Keratinocyte (primary cell): ENCODE data around the gene OR2W3. TPM values are rescaled to one million over a fixed set of nuclear protein-coding genes. Genes with fewer than 3 reads are reported as not detected.

Experiments
- DNase-seq: peaks from one replicate; pipeline ENCODE4 v3.0.0-alpha.2; 2011; ENCODE audit warnings: low read depth, missing footprints, low spot score
- FAIRE-seq: peaks from 2 replicates; lab custom pipeline; 2011; peaks lifted over from hg19 to GRCh38; lab: Jason Lieb, UNC
- H2AFZ ChIP-seq: 2 replicates; pipeline ENCODE4 v1.6.0; 2012; ENCODE audit warnings: low read length, control low read depth, inconsistent platforms; ENCODE audit not compliant: control insufficient read depth
- H3K27ac ChIP-seq: 2 replicates; pipeline ENCODE4 v1.5.1; 2011; ENCODE audit warnings: low read length; ENCODE audit not compliant: control insufficient read depth, insufficient read depth
- H3K27me3 ChIP-seq: 3 replicates; pipeline ENCODE4 v1.6.0; 2011; ENCODE audit warnings: low read length; ENCODE audit not compliant: control insufficient read depth, insufficient read depth; ENCODE audit errors: extremely low read depth
- H3K36me3 ChIP-seq, 2 experiments: 2 replicates in 1 of 2; 3 replicates in 1 of 2; pipeline ENCODE4 v1.5.1; 2011; ENCODE audit warnings: low read length in 2 of 2, mild to moderate bottlenecking in 1 of 2; ENCODE audit not compliant: control insufficient read depth in 2 of 2, insufficient read depth in 2 of 2; ENCODE audit errors: extremely low read depth in 1 of 2
- H3K4me1 ChIP-seq: 3 replicates; pipeline ENCODE4 v1.5.1; 2011; ENCODE audit warnings: low read length; ENCODE audit not compliant: control insufficient read depth, insufficient read depth; ENCODE audit errors: extremely low read depth
- H3K4me2 ChIP-seq: 3 replicates; pipeline ENCODE4 v1.6.0; 2011; ENCODE audit warnings: low read depth, low read length; ENCODE audit not compliant: control insufficient read depth, insufficient read depth; ENCODE audit errors: extremely low read depth
- H3K4me3 ChIP-seq, 3 experiments: fragments of 200-600 bp in 1 of 3; sonication (generic) in 1 of 3; 2 replicates in 2 of 3; 3 replicates in 1 of 3; pipeline ENCODE4 v1.5.1; 2011 to 2016; ENCODE audit warnings: low read length in 3 of 3, mild to moderate bottlenecking in 3 of 3, control low read depth in 2 of 3, inconsistent platforms in 1 of 3, low read depth in 1 of 3, mixed read lengths in 1 of 3, mixed run types in 1 of 3, moderate library complexity in 1 of 3; ENCODE audit not compliant: control insufficient read depth in 2 of 3, insufficient read depth in 2 of 3; ENCODE audit errors: extremely low read depth in 1 of 3
- H3K79me2 ChIP-seq: 2 replicates; pipeline ENCODE4 v1.6.0; 2012; ENCODE audit warnings: low read length; ENCODE audit not compliant: control insufficient read depth, insufficient read depth
- H3K9ac ChIP-seq: 3 replicates; pipeline ENCODE4 v1.6.0; 2011; ENCODE audit warnings: low read length; ENCODE audit not compliant: control insufficient read depth, insufficient read depth; ENCODE audit errors: extremely low read depth
- H3K9me1 ChIP-seq: 3 replicates; pipeline ENCODE4 v1.6.0; 2011; ENCODE audit warnings: low read length; ENCODE audit not compliant: control insufficient read depth, insufficient read depth; ENCODE audit errors: extremely low read depth
- H3K9me3 ChIP-seq: 2 replicates; pipeline ENCODE4 v1.5.1; 2012; ENCODE audit warnings: low read depth, low read length; ENCODE audit not compliant: control insufficient read depth
- H4K20me1 ChIP-seq: 3 replicates; pipeline ENCODE4 v1.6.0; 2011; ENCODE audit warnings: low read length; ENCODE audit not compliant: control insufficient read depth, insufficient read depth; ENCODE audit errors: extremely low read depth
- EZH2 ChIP-seq: IDR thresholded peaks from one replicate; pipeline ENCODE4 v1.6.1; 2012; ENCODE audit warnings: inconsistent platforms, mild to moderate bottlenecking, low read length, moderate library complexity
- dilution Hi-C: fragments of 300-500 bp; cut with MboI; formaldehyde crosslinking; loops from one replicate; pipeline ENCODE4 v1.7.0; 2020; ENCODE audit warnings: low sequenced_read_pairs; ENCODE audit not compliant: extremely low pct_ligation_motif_present
- polyA plus RNA-seq, 5 experiments: library from polyadenylated mRNA; depleted of rRNA in 3 of 5; stranded (reverse) in 3 of 5; stranded (forward) in 1 of 5; unstranded in 1 of 5; fragments of >200 nt; gene quantifications; 1 replicate in 1 of 5; 2 replicates in 3 of 5; 3 replicates in 1 of 5; pipeline versions ENCODE4 v1.2.1 to v1.2.3, GENCODE V29; 2011 to 2012; ENCODE audit warnings: missing spikeins in 2 of 5, low read depth in 1 of 5, low replicate concordance in 1 of 5
- TF ChIP-seq, protein P1 (sequence below), 3 experiments: IDR thresholded peaks in 1 of 3; conservative IDR thresholded peaks in 1 of 3; optimal IDR thresholded peaks in 1 of 3; 2 replicates in 2 of 3; 3 replicates in 1 of 3; pipeline versions ENCODE3 to v1.5.1; 2011; ENCODE audit warnings: low read length in 3 of 3, mild to moderate bottlenecking in 3 of 3, moderate library complexity in 2 of 3, control low read depth in 1 of 3, inconsistent platforms in 1 of 3; ENCODE audit not compliant: insufficient read depth in 2 of 3; ENCODE audit errors: extremely low read depth in 1 of 3

OR2W3 gene
- polyA plus RNA-seq, 1 donor (not counting 4 experiments of a cell fraction or from before 2014, with no cell fraction given): 0.08 TPM

- FAIRE-seq (no peak), DNase-seq (no peak)
- Histone ChIP-seq H4K20me1 (no peaks in the 10 kb centered on the region), H3K9me3 (no peaks in the 10 kb centered on the region), H3K27me3 (no peaks in the 10 kb centered on the region), H2AFZ (no peak overlapping the region), H3K79me2 (no peaks in the 10 kb centered on the region), H3K4me3 (no peak overlapping the region), H3K9me1 (no peaks in the 10 kb centered on the region), H3K4me2 (no peak overlapping the region), H3K4me1 (no peaks in the 10 kb centered on the region), H3K27ac (no peak overlapping the region), H3K9ac (no peak overlapping the region), H3K36me3 (no peaks in the 10 kb centered on the region)
- TF ChIP-seq, protein P1, sequence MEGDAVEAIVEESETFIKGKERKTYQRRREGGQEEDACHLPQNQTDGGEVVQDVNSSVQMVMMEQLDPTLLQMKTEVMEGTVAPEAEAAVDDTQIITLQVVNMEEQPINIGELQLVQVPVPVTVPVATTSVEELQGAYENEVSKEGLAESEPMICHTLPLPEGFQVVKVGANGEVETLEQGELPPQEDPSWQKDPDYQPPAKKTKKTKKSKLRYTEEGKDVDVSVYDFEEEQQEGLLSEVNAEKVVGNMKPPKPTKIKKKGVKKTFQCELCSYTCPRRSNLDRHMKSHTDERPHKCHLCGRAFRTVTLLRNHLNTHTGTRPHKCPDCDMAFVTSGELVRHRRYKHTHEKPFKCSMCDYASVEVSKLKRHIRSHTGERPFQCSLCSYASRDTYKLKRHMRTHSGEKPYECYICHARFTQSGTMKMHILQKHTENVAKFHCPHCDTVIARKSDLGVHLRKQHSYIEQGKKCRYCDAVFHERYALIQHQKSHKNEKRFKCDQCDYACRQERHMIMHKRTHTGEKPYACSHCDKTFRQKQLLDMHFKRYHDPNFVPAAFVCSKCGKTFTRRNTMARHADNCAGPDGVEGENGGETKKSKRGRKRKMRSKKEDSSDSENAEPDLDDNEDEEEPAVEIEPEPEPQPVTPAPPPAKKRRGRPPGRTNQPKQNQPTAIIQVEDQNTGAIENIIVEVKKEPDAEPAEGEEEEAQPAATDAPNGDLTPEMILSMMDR (optimal IDR thresholded peaks at IDR 0.05 in 1 of 3, IDR thresholded peaks at IDR 0.05 in 1 of 3, conservative IDR thresholded peaks at IDR 0.05 in 1 of 3; ENCODE audit: extremely low read depth in 1 of 3, insufficient read depth in 2 of 3, low read length in 3 of 3): no peak
- TF ChIP-seq EZH2: no peak
- dilution Hi-C loops: no loop called here
Measured at GRCh38 chr1:247865416-247865815, 30.0 kb upstream of the OR2W3 start.

- Histone ChIP-seq H2AFZ (no peak overlapping the region), H3K9ac (no peak overlapping the region), H3K9me1 (no peaks in the 10 kb centered on the region), H3K36me3 (no peaks in the 10 kb centered on the region), H3K27me3 (no peaks in the 10 kb centered on the region), H3K79me2 (no peaks in the 10 kb centered on the region), H3K9me3 (no peaks in the 10 kb centered on the region), H3K4me2 (no peak overlapping the region), H3K4me1 (no peaks in the 10 kb centered on the region), H3K4me3 (no peak overlapping the region), H4K20me1 (no peaks in the 10 kb centered on the region), H3K27ac (no peak overlapping the region)
- dilution Hi-C loops: no loop called here
- no peak for DNase-seq
- TF ChIP-seq, protein P1 (optimal IDR thresholded peaks at IDR 0.05 in 1 of 3, IDR thresholded peaks at IDR 0.05 in 1 of 3, conservative IDR thresholded peaks at IDR 0.05 in 1 of 3; ENCODE audit: extremely low read depth in 1 of 3, insufficient read depth in 2 of 3, low read length in 3 of 3): no peak
- no peak for TF ChIP-seq EZH2
- FAIRE-seq: no peak
Measured at GRCh38 chr1:247883346-247883745, 12.0 kb upstream of the OR2W3 start.
